ENCODE measurements around the gene ERG.

GRCh38 chr21:38351176-38351959 lies 146.9 kb downstream of the ERG start:
- TF ChIP-seq CTCF (IDR thresholded peaks at IDR 0.05; ENCODE audit: insufficient read depth, low read length) (no peak), GABPA (IDR thresholded peaks at IDR 0.05; ENCODE audit: low read depth) (no peak), POLR2AphosphoS5 (IDR thresholded peaks at IDR 0.05; ENCODE audit: low read depth) (no peak), REST (IDR thresholded peaks at IDR 0.05; ENCODE audit: insufficient replicate concordance, low read depth) (no peak)

All from HL-60 (cell line).